Keratinocyte (primary cell): ENCODE results near the gene PACC1.

ENCODE experiments used
- CTCF ChIP-seq, 3 experiments: IDR thresholded peaks in 1 of 3; conservative IDR thresholded peaks in 1 of 3; optimal IDR thresholded peaks in 1 of 3; 2 replicates in 2 of 3; 3 replicates in 1 of 3; pipeline versions ENCODE3 to v1.5.1; 2011; ENCODE audit warnings: low read length in 3 of 3, mild to moderate bottlenecking in 3 of 3, moderate library complexity in 2 of 3, control low read depth in 1 of 3, inconsistent platforms in 1 of 3; ENCODE audit not compliant: insufficient read depth in 2 of 3; ENCODE audit errors: extremely low read depth in 1 of 3
- EZH2 ChIP-seq: IDR thresholded peaks from one replicate; pipeline ENCODE4 v1.6.1; 2012; ENCODE audit warnings: inconsistent platforms, mild to moderate bottlenecking, low read length, moderate library complexity

DNA sequence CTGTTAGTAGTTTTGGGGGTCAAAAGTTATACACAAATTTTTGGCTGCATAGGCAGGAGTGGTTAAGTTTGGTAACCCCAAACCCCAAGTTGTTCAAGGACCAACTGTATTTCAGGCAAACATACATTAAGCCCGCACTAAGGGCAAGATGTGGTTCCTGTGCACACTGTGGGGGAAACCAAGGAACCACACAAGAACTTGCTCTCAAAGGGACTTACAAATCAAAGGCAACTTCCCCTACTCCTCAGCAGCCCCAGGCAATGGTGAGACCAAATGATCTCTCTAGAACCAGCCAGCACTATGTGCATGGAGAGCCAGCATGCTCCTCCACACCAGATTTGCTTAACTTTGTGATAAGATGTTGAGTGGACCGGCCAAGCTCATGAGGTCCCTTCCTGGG, 35.3 kb downstream of the PACC1 start:
- TF ChIP-seq CTCF (optimal IDR thresholded peaks at IDR 0.05 in 1 of 3, IDR thresholded peaks at IDR 0.05 in 1 of 3, conservative IDR thresholded peaks at IDR 0.05 in 1 of 3; ENCODE audit: extremely low read depth in 1 of 3, insufficient read depth in 2 of 3, low read length in 3 of 3) (no peak), EZH2 (no peak)
